CD14-positive monocyte (primary cell): ENCODE measurements around the gene NRXN3. TPM values are rescaled to one million over a fixed set of nuclear protein-coding genes. Genes with fewer than 3 reads are reported as not detected.

Experiments
- DNase-seq, 3 donors: peaks; one replicate each; pipeline ENCODE4 v3.0.0-alpha.2; 2011 to 2022
- H2AFZ ChIP-seq: 2 replicates; pipeline ENCODE4 v1.6.0; 2012; ENCODE audit warnings: mild to moderate bottlenecking, low read depth, low read length, inconsistent platforms; ENCODE audit not compliant: insufficient read depth, poor library complexity, severe bottlenecking
- H3K27ac ChIP-seq, 2 donors: 1 replicate in 1 of 2; 2 replicates in 1 of 2; pipeline ENCODE4 v1.5.1; 2012 to 2013; ENCODE audit warnings: low read length in 2 of 2, control low read depth in 1 of 2, inconsistent platforms in 1 of 2, low read depth in 1 of 2, mild to moderate bottlenecking in 1 of 2
- H3K27me3 ChIP-seq, 2 donors: one replicate each; pipeline versions ENCODE4 v1.6.0 to v1.6.1; 2011 to 2013; ENCODE audit warnings: low read length in 2 of 2; ENCODE audit not compliant: control insufficient read depth in 2 of 2, insufficient read depth in 2 of 2
- H3K36me3 ChIP-seq, 2 donors: replicated peaks in 1 of 2; 1 replicate in 1 of 2; 2 replicates in 1 of 2; pipeline versions ENCODE4 v1.5.1 to v1.6.1; 2012 to 2013; ENCODE audit warnings: low read length in 2 of 2, control low read depth in 1 of 2, inconsistent platforms in 1 of 2, mild to moderate bottlenecking in 1 of 2; ENCODE audit not compliant: insufficient read depth in 2 of 2, control insufficient read depth in 1 of 2
- H3K4me1 ChIP-seq, 2 donors: 1 replicate in 1 of 2; 2 replicates in 1 of 2; pipeline versions ENCODE4 v1.5.1 to v1.6.1; 2012 to 2013; ENCODE audit warnings: low read length in 2 of 2, control low read depth in 1 of 2, inconsistent platforms in 1 of 2, mild to moderate bottlenecking in 1 of 2, moderate library complexity in 1 of 2; ENCODE audit not compliant: insufficient read depth in 2 of 2, control insufficient read depth in 1 of 2
- H3K4me2 ChIP-seq: replicated peaks from 2 replicates; pipeline ENCODE3; 2012; ENCODE audit warnings: low read length, moderate library complexity, mild to moderate bottlenecking; ENCODE audit not compliant: poor library complexity, severe bottlenecking; ENCODE audit errors: extremely low read depth
- H3K4me3 ChIP-seq, 3 experiments: fragments of 200-600 bp in 1 of 3; sonication (generic) in 1 of 3; replicated peaks in 1 of 3; 1 replicate in 2 of 3; 2 replicates in 1 of 3; pipeline ENCODE4 v1.5.1; 2011 to 2013; ENCODE audit warnings: low read length in 3 of 3, mild to moderate bottlenecking in 3 of 3, control low read depth in 2 of 3, low read depth in 2 of 3, inconsistent platforms in 1 of 3, moderate library complexity in 1 of 3
- H3K79me2 ChIP-seq: 2 replicates; pipeline ENCODE4 v1.6.0; 2012; ENCODE audit warnings: mild to moderate bottlenecking, control low read depth, inconsistent platforms, low read length, moderate library complexity; ENCODE audit not compliant: insufficient read depth
- H3K9ac ChIP-seq: 2 replicates; pipeline ENCODE4 v1.6.0; 2017; ENCODE audit warnings: low read length, mild to moderate bottlenecking; ENCODE audit not compliant: insufficient read depth, poor library complexity, severe bottlenecking
- H3K9me3 ChIP-seq, 2 donors: replicated peaks in 1 of 2; 1 replicate in 1 of 2; 2 replicates in 1 of 2; pipeline versions ENCODE4 v1.5.1 to v1.6.1; 2012 to 2013; ENCODE audit warnings: low read length in 2 of 2, control low read depth in 1 of 2; ENCODE audit not compliant: control insufficient read depth in 1 of 2, insufficient read depth in 1 of 2
- H4K20me1 ChIP-seq: 2 replicates; pipeline ENCODE4 v1.6.0; 2012; ENCODE audit warnings: mild to moderate bottlenecking, low read length, control low read depth, moderate library complexity; ENCODE audit not compliant: insufficient read depth
- H3K27ac Mint-ChIP-seq, 7 donors: one replicate each; pipeline ENCODE4 v1.8.0; 2020; ENCODE audit warnings: mild to moderate bottlenecking in 7 of 7, mixed read lengths in 7 of 7, moderate library complexity in 6 of 7, inconsistent platforms in 2 of 7
- H3K27me3 Mint-ChIP-seq, 3 donors: one replicate each; pipeline ENCODE4 v1.8.0; 2021 to 2022; ENCODE audit warnings: low read depth in 3 of 3, mild to moderate bottlenecking in 3 of 3, mixed read lengths in 3 of 3, moderate library complexity in 3 of 3, inconsistent platforms in 1 of 3
- H3K36me3 Mint-ChIP-seq, 2 donors: one replicate each; pipeline ENCODE4 v1.8.0; 2020; ENCODE audit warnings: mixed read lengths in 2 of 2, inconsistent platforms in 1 of 2, mild to moderate bottlenecking in 1 of 2
- H3K4me1 Mint-ChIP-seq: one replicate; pipeline ENCODE4 v1.8.0; 2020; ENCODE audit warnings: mild to moderate bottlenecking, mixed read lengths
- H3K4me3 Mint-ChIP-seq, 2 donors: one replicate each; pipeline ENCODE4 v1.8.0; 2020; ENCODE audit warnings: mild to moderate bottlenecking in 2 of 2, mixed read lengths in 2 of 2, moderate library complexity in 1 of 2
- H3K9me3 Mint-ChIP-seq, 7 donors: one replicate each; pipeline ENCODE4 v1.8.0; 2020 to 2022; ENCODE audit warnings: mixed read lengths in 7 of 7, mild to moderate bottlenecking in 6 of 7, moderate library complexity in 6 of 7, inconsistent platforms in 2 of 7
- WGBS: methylation state at CpG from one replicate; pipeline ENCODE4 v1.1.5; 2013; ENCODE audit warnings: missing lambda C conversion rate; ENCODE audit not compliant: insufficient coverage; 5-methylcytosine and 5-hydroxymethylcytosine counted together
- intact Hi-C, 2 donors: fragments of 100-400 bp; cut with micrococcal nuclease; formaldehyde crosslinking; loops; one replicate each; pipeline versions ENCODE4 v1.15.0 to v1.15.1; 2023
- polyA plus RNA-seq, 3 donors: library from polyadenylated mRNA; depleted of rRNA in 1 of 3; unstranded in 2 of 3; stranded (reverse) in 1 of 3; fragments of 300-500 nt in 2 of 3; fragments of >200 nt in 1 of 3; fragmentation: Illumina TruSeq in 2 of 3; gene quantifications; 1 replicate in 2 of 3; 2 replicates in 1 of 3; pipeline ENCODE4 v1.2.3, GENCODE V29; 2012 to 2021
- TF ChIP-seq, protein P1 (sequence below): fragments of 200-600 bp; IDR thresholded peaks from one replicate; pipeline ENCODE4 v1.8.0; 2022; ENCODE audit warnings: antibody characterized with exemption, mild to moderate bottlenecking

NRXN3 gene
- polyA plus RNA-seq, 3 donors: not detected

DNA sequence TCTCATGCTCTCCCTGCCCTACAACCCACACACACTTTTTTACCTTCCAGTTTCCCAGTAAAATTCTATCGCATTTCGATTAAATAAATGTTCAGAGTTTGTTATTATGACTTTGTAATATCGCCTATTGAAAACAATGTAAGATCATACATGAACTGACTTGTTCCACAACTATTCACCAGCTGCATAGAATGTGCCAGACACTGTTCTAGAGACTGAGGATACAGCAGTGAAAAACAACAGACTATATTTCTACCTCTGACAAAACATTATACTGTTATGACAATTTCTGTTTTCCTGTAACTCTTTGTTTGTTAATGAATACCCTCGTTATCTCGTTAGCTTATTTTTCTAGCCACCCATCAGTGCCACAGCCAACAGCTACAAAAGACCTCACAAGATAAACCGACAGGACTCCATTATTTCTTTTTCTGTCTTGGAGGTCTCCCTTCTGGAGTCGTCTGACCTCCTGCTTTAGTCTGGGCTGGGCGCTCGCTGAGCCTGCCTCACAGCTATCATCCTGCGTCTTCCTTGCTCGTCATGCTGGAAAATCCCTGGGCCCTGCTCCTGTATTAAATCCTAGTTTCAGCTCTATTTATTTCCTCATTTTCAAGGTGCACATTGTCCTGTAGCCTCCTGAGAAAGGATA lies 1542.3 kb downstream of the NRXN3 start:
- no peak for DNase-seq
- Mint-ChIP-seq H3K4me1 (no peaks in the 10 kb centered on the region), H3K4me3 (no peak overlapping the region), H3K36me3 (no peaks in the 10 kb centered on the region), H3K9me3 (peaks cover 0 to 3% (median 0%) of the 10 kb centered on the region in 7 donors), H3K27ac (no peak overlapping the region), H3K27me3 (peaks cover 0 to under 1% (median 0%) of the 10 kb centered on the region in 3 donors)
- H3K27me3 ChIP-seq: no peaks in the 10 kb centered on the region
- 68% methylated on average over 4 of the region's 11 CpGs for WGBS
- no peak overlapping the region for H3K9ac ChIP-seq
- H3K79me2 ChIP-seq: no peaks in the 10 kb centered on the region
- no peaks in the 10 kb centered on the region for H4K20me1 ChIP-seq
- H2AFZ ChIP-seq: no peak overlapping the region
- H3K4me3 ChIP-seq: no peak overlapping the region
- no peak overlapping the region for H3K4me2 ChIP-seq
- TF ChIP-seq, protein P1, sequence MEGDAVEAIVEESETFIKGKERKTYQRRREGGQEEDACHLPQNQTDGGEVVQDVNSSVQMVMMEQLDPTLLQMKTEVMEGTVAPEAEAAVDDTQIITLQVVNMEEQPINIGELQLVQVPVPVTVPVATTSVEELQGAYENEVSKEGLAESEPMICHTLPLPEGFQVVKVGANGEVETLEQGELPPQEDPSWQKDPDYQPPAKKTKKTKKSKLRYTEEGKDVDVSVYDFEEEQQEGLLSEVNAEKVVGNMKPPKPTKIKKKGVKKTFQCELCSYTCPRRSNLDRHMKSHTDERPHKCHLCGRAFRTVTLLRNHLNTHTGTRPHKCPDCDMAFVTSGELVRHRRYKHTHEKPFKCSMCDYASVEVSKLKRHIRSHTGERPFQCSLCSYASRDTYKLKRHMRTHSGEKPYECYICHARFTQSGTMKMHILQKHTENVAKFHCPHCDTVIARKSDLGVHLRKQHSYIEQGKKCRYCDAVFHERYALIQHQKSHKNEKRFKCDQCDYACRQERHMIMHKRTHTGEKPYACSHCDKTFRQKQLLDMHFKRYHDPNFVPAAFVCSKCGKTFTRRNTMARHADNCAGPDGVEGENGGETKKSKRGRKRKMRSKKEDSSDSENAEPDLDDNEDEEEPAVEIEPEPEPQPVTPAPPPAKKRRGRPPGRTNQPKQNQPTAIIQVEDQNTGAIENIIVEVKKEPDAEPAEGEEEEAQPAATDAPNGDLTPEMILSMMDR: no peak
- H3K4me1 ChIP-seq: no peaks in the 10 kb centered on the region
- H3K27ac ChIP-seq: no peak overlapping the region
- no peaks in the 10 kb centered on the region for H3K9me3 ChIP-seq
- intact Hi-C loops: no loop called here
- H3K36me3 ChIP-seq: no peaks in the 10 kb centered on the region

DNA sequence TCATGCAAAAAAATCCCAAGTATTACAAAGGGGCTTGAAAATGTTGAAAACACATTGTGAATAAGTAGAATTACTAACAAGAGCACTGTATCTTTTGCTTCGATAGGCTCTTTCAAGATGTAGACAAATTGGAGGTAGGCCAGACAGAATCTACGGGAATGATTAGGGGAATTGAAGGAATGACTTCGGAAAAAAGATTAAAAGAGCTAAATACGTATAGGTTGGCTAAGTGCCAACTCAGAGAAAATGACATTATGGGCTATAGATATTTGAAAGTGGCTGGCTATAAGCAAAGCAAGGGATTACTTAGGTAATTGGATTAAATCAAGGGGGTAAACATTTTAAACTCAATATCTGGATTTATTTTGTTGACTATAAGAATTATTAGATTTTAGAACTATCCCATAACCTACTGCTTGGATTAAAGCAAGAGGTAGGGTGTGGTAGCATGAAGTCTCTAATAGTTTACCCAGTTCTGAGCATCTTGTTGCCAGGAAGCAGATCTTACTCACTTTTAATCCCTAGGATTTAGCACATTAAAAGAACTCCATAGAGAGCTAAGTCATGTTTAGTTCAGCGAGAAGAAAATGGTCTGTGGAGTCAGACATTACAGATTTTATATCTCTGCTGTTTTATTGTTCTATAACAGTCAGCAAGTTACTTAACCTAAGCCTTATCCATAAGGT lies 1551.4 kb downstream of the NRXN3 start:
- no peaks in the 10 kb centered on the region for H4K20me1 ChIP-seq
- no peak overlapping the region for H2AFZ ChIP-seq
- H3K4me1 Mint-ChIP-seq: no peaks in the 10 kb centered on the region
- no peaks in the 10 kb centered on the region for H3K79me2 ChIP-seq
- no peaks in the 10 kb centered on the region for H3K9me3 ChIP-seq
- no peaks in the 10 kb centered on the region for H3K4me1 ChIP-seq
- no peak overlapping the region for H3K4me3 Mint-ChIP-seq
- intact Hi-C loops: no loop called here
- no peak overlapping the region for H3K27ac Mint-ChIP-seq
- TF ChIP-seq, protein P1: no peak
- H3K4me2 ChIP-seq: no peak overlapping the region
- no peaks in the 10 kb centered on the region for H3K36me3 Mint-ChIP-seq
- no peak overlapping the region for H3K4me3 ChIP-seq
- peaks cover 0 to 3% (median 0%) of the 10 kb centered on the region in 3 donors for H3K27me3 Mint-ChIP-seq
- peaks cover 0 to 5% (median 0%) of the 10 kb centered on the region in 7 donors for H3K9me3 Mint-ChIP-seq
- no peaks in the 10 kb centered on the region for H3K36me3 ChIP-seq
- 88% methylated on average over 4 of the region's 5 CpGs for WGBS
- no peaks in the 10 kb centered on the region for H3K27me3 ChIP-seq
- DNase-seq: no peak
- H3K9ac ChIP-seq: no peak overlapping the region
- no peak overlapping the region for H3K27ac ChIP-seq
